ENCODE measurements around the gene JAK2.

The JAK2 gene

GRCh38 chr9:5110867-5111681 lies 126.0 kb downstream of the JAK2 start:
- H3K27me3 Mint-ChIP-seq (ENCODE audit: low read depth), result no peaks in the 10 kb centered on the region
- H3K9me3 Mint-ChIP-seq, result peaks cover 9% of the 10 kb centered on the region
- H3K4me1 Mint-ChIP-seq (ENCODE audit: low read depth), result no peaks in the 10 kb centered on the region
- no peak overlapping the region for H3K4me3 Mint-ChIP-seq
- H3K27ac Mint-ChIP-seq, result no peak overlapping the region
- H3K36me3 Mint-ChIP-seq (ENCODE audit: low read depth), result peaks cover 38% of the 10 kb centered on the region
- DNase-seq (ENCODE audit: low spot score), result no peak

- H3K27me3 Mint-ChIP-seq (ENCODE audit: low read depth), result no peaks in the 10 kb centered on the region
- no peak overlapping the region for H3K27ac Mint-ChIP-seq
- no peak for DNase-seq (ENCODE audit: low spot score)
- H3K36me3 Mint-ChIP-seq (ENCODE audit: low read depth), result peaks cover 34% of the 10 kb centered on the region
- H3K4me3 Mint-ChIP-seq, result no peak overlapping the region
- H3K9me3 Mint-ChIP-seq, result peaks cover 7% of the 10 kb centered on the region
- no peaks in the 10 kb centered on the region for H3K4me1 Mint-ChIP-seq (ENCODE audit: low read depth)
These were observed 126.6 kb downstream of the JAK2 start for GRCh38 chr9:5111696-5112095.

GRCh38 chr9:5112109-5112592 lies 127.1 kb downstream of the JAK2 start:
- no peaks in the 10 kb centered on the region for H3K27me3 Mint-ChIP-seq (ENCODE audit: low read depth)
- H3K9me3 Mint-ChIP-seq, result peaks cover 7% of the 10 kb centered on the region
- H3K4me1 Mint-ChIP-seq (ENCODE audit: low read depth), result no peaks in the 10 kb centered on the region
- H3K4me3 Mint-ChIP-seq, result no peak overlapping the region
- DNase-seq (ENCODE audit: low spot score), result no peak
- no peak overlapping the region for H3K27ac Mint-ChIP-seq
- peaks cover 35% of the 10 kb centered on the region for H3K36me3 Mint-ChIP-seq (ENCODE audit: low read depth)

- Mint-ChIP-seq H3K9me3 (peaks cover 7% of the 10 kb centered on the region), H3K27me3 (ENCODE audit: low read depth) (no peaks in the 10 kb centered on the region), H3K4me1 (ENCODE audit: low read depth) (no peaks in the 10 kb centered on the region), H3K36me3 (ENCODE audit: low read depth) (peaks cover 35% of the 10 kb centered on the region), H3K4me3 (no peak overlapping the region), H3K27ac (no peak overlapping the region)
- no peak for DNase-seq (ENCODE audit: low spot score)
These were observed 127.6 kb downstream of the JAK2 start for GRCh38 chr9:5112646-5113045.

GRCh38 chr9:5113523-5113922 lies 128.5 kb downstream of the JAK2 start:
- H3K9me3 Mint-ChIP-seq, result peaks cover 7% of the 10 kb centered on the region
- H3K4me1 Mint-ChIP-seq (ENCODE audit: low read depth), result no peaks in the 10 kb centered on the region
- H3K36me3 Mint-ChIP-seq (ENCODE audit: low read depth), result peaks cover 39% of the 10 kb centered on the region
- no peak overlapping the region for H3K4me3 Mint-ChIP-seq
- DNase-seq (ENCODE audit: low spot score), result no peak
- H3K27ac Mint-ChIP-seq, result no peak overlapping the region
- no peaks in the 10 kb centered on the region for H3K27me3 Mint-ChIP-seq (ENCODE audit: low read depth)

- Mint-ChIP-seq H3K4me1 (ENCODE audit: low read depth) (no peaks in the 10 kb centered on the region), H3K27me3 (ENCODE audit: low read depth) (no peaks in the 10 kb centered on the region), H3K36me3 (ENCODE audit: low read depth) (peaks cover 41% of the 10 kb centered on the region), H3K27ac (no peak overlapping the region), H3K9me3 (peaks cover 7% of the 10 kb centered on the region), H3K4me3 (no peak overlapping the region)
- no peak for DNase-seq (ENCODE audit: low spot score)
These were observed 129.1 kb downstream of the JAK2 start for GRCh38 chr9:5113994-5114748.

- DNase-seq (ENCODE audit: low spot score), result no peak
- Mint-ChIP-seq H3K4me3 (no peak overlapping the region), H3K27ac (no peak overlapping the region), H3K9me3 (no peaks in the 10 kb centered on the region), H3K27me3 (ENCODE audit: low read depth) (no peaks in the 10 kb centered on the region), H3K36me3 (ENCODE audit: low read depth) (peaks cover 54% of the 10 kb centered on the region), H3K4me1 (ENCODE audit: low read depth) (peaks cover 1% of the 10 kb centered on the region)
These were observed 137.0 kb downstream of the JAK2 start for GRCh38 chr9:5122116-5122515.

GRCh38 chr9:5122516-5122915 lies 137.4 kb downstream of the JAK2 start:
- peaks cover 56% of the 10 kb centered on the region for H3K36me3 Mint-ChIP-seq (ENCODE audit: low read depth)
- no peak overlapping the region for H3K27ac Mint-ChIP-seq

GRCh38 chr9:5140151-5140550 lies 155.1 kb downstream of the JAK2 start:
- H3K9me3 Mint-ChIP-seq, result peaks cover 47% of the 10 kb centered on the region
- no peaks in the 10 kb centered on the region for H3K4me1 Mint-ChIP-seq (ENCODE audit: low read depth)
- DNase-seq (ENCODE audit: low spot score), result no peak
- H3K27ac Mint-ChIP-seq, result no peak overlapping the region
- peaks cover 56% of the 10 kb centered on the region for H3K36me3 Mint-ChIP-seq (ENCODE audit: low read depth)
- no peak overlapping the region for H3K4me3 Mint-ChIP-seq
- H3K27me3 Mint-ChIP-seq (ENCODE audit: low read depth), result no peaks in the 10 kb centered on the region

More at GRCh38 chr9:5122516-5122915, 137.4 kb downstream of the JAK2 start:
- H3K9me3 Mint-ChIP-seq, result peaks cover under 1% of the 10 kb centered on the region
- no peaks in the 10 kb centered on the region for H3K27me3 Mint-ChIP-seq (ENCODE audit: low read depth)
- no peak overlapping the region for H3K4me3 Mint-ChIP-seq
- peaks cover 1% of the 10 kb centered on the region for H3K4me1 Mint-ChIP-seq (ENCODE audit: low read depth)
- no peak for DNase-seq (ENCODE audit: low spot score)

GRCh38 chr9:5144217-5144616 lies 159.1 kb downstream of the JAK2 start:
- peaks cover 33% of the 10 kb centered on the region for H3K9me3 Mint-ChIP-seq
- peaks cover 76% of the 10 kb centered on the region for H3K36me3 Mint-ChIP-seq (ENCODE audit: low read depth)
- no peak overlapping the region for H3K27ac Mint-ChIP-seq
- H3K27me3 Mint-ChIP-seq (ENCODE audit: low read depth), result no peaks in the 10 kb centered on the region
- no peak overlapping the region for H3K4me3 Mint-ChIP-seq
- DNase-seq (ENCODE audit: low spot score), result no peak
- peaks cover 5% of the 10 kb centered on the region for H3K4me1 Mint-ChIP-seq (ENCODE audit: low read depth)

GRCh38 chr9:5146241-5146640 lies 161.2 kb downstream of the JAK2 start:
- H3K27me3 Mint-ChIP-seq (ENCODE audit: low read depth), result no peaks in the 10 kb centered on the region
- H3K36me3 Mint-ChIP-seq (ENCODE audit: low read depth), result peaks cover 80% of the 10 kb centered on the region
- H3K27ac Mint-ChIP-seq, result no peak overlapping the region
- no peak overlapping the region for H3K4me3 Mint-ChIP-seq
- DNase-seq (ENCODE audit: low spot score), result no peak
- H3K9me3 Mint-ChIP-seq, result peaks cover 49% of the 10 kb centered on the region
- peaks cover 5% of the 10 kb centered on the region for H3K4me1 Mint-ChIP-seq (ENCODE audit: low read depth)

Data from T-helper 2 cell treated with Interferon-gamma antibody and Interleukin-4, amounts not matched to agents 5 μg/mL and 100 μg/mL, for 36 hours (primary cell).